OCI-LY1 (cell line): ENCODE data around the gene GRID2.

ENCODE experiments used
- H2AFZ ChIP-seq: fragments of 200-600 bp; sonication (generic), shearing (Covaris generic); 2 replicates; pipeline ENCODE4 v1.6.0; 2014; ENCODE audit warnings: antibody characterized with exemption, mild to moderate bottlenecking, low read length
- H3F3A ChIP-seq: fragments of 200-600 bp; sonication (generic), shearing (Covaris generic); 2 replicates; pipeline ENCODE4 v1.6.0; 2014; ENCODE audit warnings: mild to moderate bottlenecking, antibody characterized with exemption, low read length, moderate library complexity; ENCODE audit not compliant: insufficient read depth
- H3K27ac ChIP-seq: fragments of 200-600 bp; sonication (generic); 2 replicates; pipeline ENCODE4 v1.5.1; 2014; ENCODE audit warnings: low read length, mixed run types, mild to moderate bottlenecking, low read depth; ENCODE audit not compliant: poor library complexity, severe bottlenecking
- H3K27me3 ChIP-seq: fragments of 200-600 bp; sonication (generic); 2 replicates; pipeline ENCODE4 v1.6.0; 2014; ENCODE audit warnings: antibody characterized with exemption, mild to moderate bottlenecking, low read length, moderate library complexity; ENCODE audit not compliant: insufficient read depth
- H3K36me3 ChIP-seq: fragments of 200-600 bp; sonication (generic); 2 replicates; pipeline ENCODE4 v1.6.1; 2014; ENCODE audit warnings: mild to moderate bottlenecking, antibody characterized with exemption, low read length, moderate library complexity, mixed read lengths; ENCODE audit not compliant: insufficient read depth
- H3K4me1 ChIP-seq: fragments of 200-600 bp; sonication (generic); 2 replicates; pipeline ENCODE4 v1.5.1; 2014; ENCODE audit warnings: mild to moderate bottlenecking, low read length, moderate library complexity; ENCODE audit not compliant: insufficient read depth, severe bottlenecking
- H3K4me2 ChIP-seq: fragments of 200-600 bp; sonication (generic), shearing (Covaris generic); 2 replicates; pipeline ENCODE4 v1.6.1; 2014; ENCODE audit warnings: low read length
- H3K4me3 ChIP-seq: fragments of 200-600 bp; sonication (generic); 2 replicates; pipeline ENCODE4 v1.5.1; 2014; ENCODE audit warnings: low read length, low read depth, mild to moderate bottlenecking, mixed read lengths; ENCODE audit not compliant: poor library complexity, severe bottlenecking
- H3K79me2 ChIP-seq: fragments of 200-600 bp; shearing (Covaris generic); 2 replicates; pipeline ENCODE4 v1.6.1; 2016; ENCODE audit warnings: mixed run types, low read length, mixed read lengths; ENCODE audit not compliant: insufficient read depth
- H3K9ac ChIP-seq: fragments of 200-600 bp; sonication (generic), shearing (Covaris generic); 2 replicates; pipeline ENCODE4 v1.6.1; 2014; ENCODE audit warnings: mild to moderate bottlenecking, low read length, mixed read lengths
- H3K9me2 ChIP-seq: fragments of 200-600 bp; sonication (generic), shearing (Covaris generic); 2 replicates; pipeline ENCODE4 v1.6.1; 2014; ENCODE audit warnings: low read depth, mild to moderate bottlenecking, low read length, mixed read lengths
- H3K9me3 ChIP-seq: fragments of 200-600 bp; shearing (Covaris generic); 2 replicates; pipeline ENCODE4 v1.6.1; 2014; ENCODE audit warnings: low read length, mixed read lengths
- H4K20me1 ChIP-seq: fragments of 200-600 bp; sonication (generic), shearing (Covaris generic); 2 replicates; pipeline ENCODE4 v1.6.0; 2016; ENCODE audit warnings: mild to moderate bottlenecking, low read length; ENCODE audit not compliant: insufficient read depth
- EZH2 ChIP-seq: fragments of 200-600 bp; sonication (generic), shearing (Covaris generic); IDR thresholded peaks from 2 replicates; pipeline ENCODE4 v1.8.0; 2017; ENCODE audit warnings: borderline replicate concordance, mixed run types, mild to moderate bottlenecking, antibody characterized with exemption, low read length, moderate library complexity, mixed read lengths
- TF ChIP-seq, protein P1 (sequence below): fragments of 200-600 bp; sonication (generic), shearing (Covaris generic); IDR thresholded peaks from 2 replicates; pipeline ENCODE4 v1.5.1; 2017; ENCODE audit warnings: mild to moderate bottlenecking, antibody characterized with exemption, low read length, moderate library complexity, mixed read lengths

GRID2 gene

DNA sequence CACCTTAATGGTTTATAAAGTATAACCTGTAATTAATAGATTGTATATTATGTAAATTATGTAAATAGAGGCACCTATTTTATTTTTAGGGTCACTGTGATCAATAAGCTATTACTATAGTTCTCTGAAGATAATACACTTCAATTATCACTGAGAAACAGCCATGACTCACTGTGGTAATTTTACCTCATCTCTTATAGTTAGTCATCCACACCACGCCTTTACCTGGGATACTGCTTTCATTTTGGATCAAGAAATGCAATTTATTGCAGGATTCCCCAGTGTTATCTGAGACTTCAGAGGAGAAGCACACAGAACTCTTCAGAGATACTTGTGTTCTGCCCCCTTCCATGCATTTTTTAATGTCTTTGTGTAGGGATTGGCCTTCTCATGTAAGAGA, 1176.7 kb downstream of the GRID2 start:
- Histone ChIP-seq H2AFZ (no peak overlapping the region), H3K4me3 (no peak overlapping the region), H3K9ac (no peak overlapping the region), H3K27me3 (no peaks in the 10 kb centered on the region), H3K36me3 (no peaks in the 10 kb centered on the region), H3K79me2 (no peaks in the 10 kb centered on the region), H3K27ac (no peak overlapping the region), H4K20me1 (no peaks in the 10 kb centered on the region), H3K4me2 (no peak overlapping the region), H3F3A (no peaks in the 10 kb centered on the region), H3K4me1 (no peaks in the 10 kb centered on the region), H3K9me3 (no peaks in the 10 kb centered on the region), H3K9me2 (no peaks in the 10 kb centered on the region)
- no peak for TF ChIP-seq EZH2
- TF ChIP-seq, protein P1, sequence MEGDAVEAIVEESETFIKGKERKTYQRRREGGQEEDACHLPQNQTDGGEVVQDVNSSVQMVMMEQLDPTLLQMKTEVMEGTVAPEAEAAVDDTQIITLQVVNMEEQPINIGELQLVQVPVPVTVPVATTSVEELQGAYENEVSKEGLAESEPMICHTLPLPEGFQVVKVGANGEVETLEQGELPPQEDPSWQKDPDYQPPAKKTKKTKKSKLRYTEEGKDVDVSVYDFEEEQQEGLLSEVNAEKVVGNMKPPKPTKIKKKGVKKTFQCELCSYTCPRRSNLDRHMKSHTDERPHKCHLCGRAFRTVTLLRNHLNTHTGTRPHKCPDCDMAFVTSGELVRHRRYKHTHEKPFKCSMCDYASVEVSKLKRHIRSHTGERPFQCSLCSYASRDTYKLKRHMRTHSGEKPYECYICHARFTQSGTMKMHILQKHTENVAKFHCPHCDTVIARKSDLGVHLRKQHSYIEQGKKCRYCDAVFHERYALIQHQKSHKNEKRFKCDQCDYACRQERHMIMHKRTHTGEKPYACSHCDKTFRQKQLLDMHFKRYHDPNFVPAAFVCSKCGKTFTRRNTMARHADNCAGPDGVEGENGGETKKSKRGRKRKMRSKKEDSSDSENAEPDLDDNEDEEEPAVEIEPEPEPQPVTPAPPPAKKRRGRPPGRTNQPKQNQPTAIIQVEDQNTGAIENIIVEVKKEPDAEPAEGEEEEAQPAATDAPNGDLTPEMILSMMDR, result no peak

DNA sequence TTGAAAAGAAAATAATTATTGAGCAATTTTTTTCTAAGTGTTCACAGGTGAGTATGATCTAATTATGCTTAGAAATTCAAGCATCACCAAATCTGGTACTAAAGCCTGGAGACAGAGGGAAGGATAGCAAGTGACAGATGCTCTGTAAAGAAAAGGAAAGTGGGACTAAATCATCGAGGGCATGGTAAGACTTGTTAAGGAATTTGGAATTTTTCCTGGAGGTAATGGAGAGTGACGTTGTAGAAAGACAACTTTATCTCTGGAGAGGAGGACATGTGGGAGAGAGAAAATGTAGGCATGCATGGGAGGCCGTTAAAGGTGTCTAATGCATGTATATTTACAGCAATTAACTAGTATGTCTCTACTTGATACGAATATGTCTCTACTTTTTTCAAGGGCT, 1191.6 kb downstream of the GRID2 start:
- H3K36me3 ChIP-seq, result no peaks in the 10 kb centered on the region
- H3K9me2 ChIP-seq, result no peaks in the 10 kb centered on the region
- no peak for TF ChIP-seq EZH2
- TF ChIP-seq, protein P1, result no peak
- no peaks in the 10 kb centered on the region for H3K9me3 ChIP-seq
- no peak overlapping the region for H3K4me3 ChIP-seq
- no peaks in the 10 kb centered on the region for H3K79me2 ChIP-seq
- H3K27me3 ChIP-seq, result no peaks in the 10 kb centered on the region
- no peaks in the 10 kb centered on the region for H3F3A ChIP-seq
- no peak overlapping the region for H3K4me2 ChIP-seq
- H2AFZ ChIP-seq, result no peak overlapping the region
- no peaks in the 10 kb centered on the region for H3K4me1 ChIP-seq
- H3K27ac ChIP-seq, result no peak overlapping the region
- no peak overlapping the region for H3K9ac ChIP-seq
- H4K20me1 ChIP-seq, result no peaks in the 10 kb centered on the region

DNA sequence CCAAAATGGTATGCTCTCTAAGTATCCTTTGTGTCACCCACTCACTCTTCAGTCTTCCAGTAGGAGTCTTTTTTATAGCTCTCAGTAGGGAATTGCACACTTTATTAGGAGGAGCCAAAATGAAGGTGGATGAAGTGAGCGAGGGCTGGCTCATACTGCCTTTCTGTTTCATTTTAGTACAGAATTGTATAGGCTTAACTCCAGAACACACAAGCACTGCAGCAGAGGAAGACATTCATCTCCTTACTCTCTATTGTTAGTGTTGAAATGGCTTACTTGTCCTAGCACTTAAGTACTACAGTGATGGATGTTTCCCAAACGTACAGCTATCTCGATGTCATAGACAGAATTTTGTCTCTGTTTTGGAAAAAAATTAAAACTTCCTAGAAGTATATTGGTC, 1197.5 kb downstream of the GRID2 start:
- Histone ChIP-seq H3K9me2 (no peaks in the 10 kb centered on the region), H4K20me1 (no peaks in the 10 kb centered on the region), H3K79me2 (no peaks in the 10 kb centered on the region), H3K4me2 (no peak overlapping the region), H3K9me3 (no peaks in the 10 kb centered on the region), H3K4me1 (no peaks in the 10 kb centered on the region), H2AFZ (no peak overlapping the region), H3K4me3 (no peak overlapping the region), H3K27ac (no peak overlapping the region), H3F3A (no peaks in the 10 kb centered on the region), H3K27me3 (no peaks in the 10 kb centered on the region), H3K36me3 (no peaks in the 10 kb centered on the region), H3K9ac (no peak overlapping the region)
- TF ChIP-seq EZH2, result no peak
- TF ChIP-seq, protein P1, result no peak
